SK-N-SH (cell line): Measurements from ENCODE around the gene STARD10. TPM values are rescaled to one million over a fixed set of nuclear protein-coding genes. Genes with fewer than 3 reads are reported as not detected.

Experiments
- CTCF ChIA-PET: fragments of 300-600, 350-600 bp; formaldehyde crosslinking; extraction: SDS; loops from one replicate; lab custom pipeline; 2021; lab: Yijun Ruan, JAX
- POLR2A ChIA-PET: fragments of 350-600 bp; sonication (Branson Sonifier 250); formaldehyde crosslinking; extraction: SDS; loops from one replicate; lab custom pipeline; 2020; ENCODE audit warnings: antibody characterized with exemption, inconsistent platforms; lab: Yijun Ruan, JAX
- DNase-seq: peaks from one replicate; pipeline ENCODE4 v3.0.0; 2012
- H2AFZ ChIP-seq: fragments of 200-600 bp; sonication (generic); 2 replicates; pipeline ENCODE4 v1.8.1; 2016; ENCODE audit warnings: antibody characterized with exemption, mild to moderate bottlenecking, low read depth
- H3F3A ChIP-seq: fragments of 200-600 bp; sonication (generic); replicated peaks from 2 replicates; pipeline ENCODE3; 2016; ENCODE audit warnings: antibody characterized with exemption, mild to moderate bottlenecking; ENCODE audit not compliant: insufficient read depth
- H3K27ac ChIP-seq, 2 experiments: fragments of 200-500 bp in 1 of 2; fragments of 200-600 bp in 1 of 2; sonication (Bioruptor generic) in 1 of 2; sonication (generic), shearing (Covaris generic) in 1 of 2; 2 replicates each; pipeline versions ENCODE4 v1.5.1 to v1.6.1; 2014 to 2016; ENCODE audit warnings: low read depth in 2 of 2, inconsistent platforms in 1 of 2, low read length in 1 of 2, mild to moderate bottlenecking in 1 of 2, mixed read lengths in 1 of 2
- H3K27me3 ChIP-seq: fragments of 200-600 bp; sonication (generic), shearing (Covaris generic); 2 replicates; pipeline ENCODE4 v1.6.1; 2016; ENCODE audit warnings: mixed run types; ENCODE audit not compliant: insufficient read depth
- H3K36me3 ChIP-seq, 2 experiments: fragments of 200-500 bp in 1 of 2; fragments of 200-600 bp in 1 of 2; sonication (Bioruptor generic) in 1 of 2; sonication (generic) in 1 of 2; replicated peaks in 1 of 2; 2 replicates each; pipeline versions ENCODE3 to v1.5.1; 2014 to 2016; ENCODE audit warnings: low read length in 1 of 2, mild to moderate bottlenecking in 1 of 2; ENCODE audit not compliant: insufficient read depth in 2 of 2, control insufficient read depth in 1 of 2
- H3K4me1 ChIP-seq, 2 experiments: fragments of 200-500 bp in 1 of 2; fragments of 200-600 bp in 1 of 2; sonication (Bioruptor generic) in 1 of 2; sonication (generic), shearing (Covaris generic) in 1 of 2; 2 replicates each; pipeline versions ENCODE4 v1.5.1 to v1.6.1; 2014 to 2016; ENCODE audit warnings: low read depth in 1 of 2, low read length in 1 of 2, mixed run types in 1 of 2; ENCODE audit not compliant: insufficient read depth in 2 of 2, control insufficient read depth in 1 of 2
- H3K4me2 ChIP-seq: fragments of 200-600 bp; sonication (generic), shearing (Covaris generic); 2 replicates; pipeline ENCODE4 v1.6.1; 2017; ENCODE audit warnings: mixed run types
- H3K4me3 ChIP-seq, 2 experiments: fragments of 200-500 bp in 1 of 2; fragments of 200-600 bp in 1 of 2; sonication (Bioruptor generic) in 1 of 2; sonication (generic), shearing (Covaris generic) in 1 of 2; 2 replicates each; pipeline versions ENCODE4 v1.5.1 to v1.8.1; 2014 to 2016; ENCODE audit warnings: low read depth in 2 of 2, inconsistent platforms in 1 of 2, low read length in 1 of 2, mild to moderate bottlenecking in 1 of 2, mixed read lengths in 1 of 2, moderate library complexity in 1 of 2
- H3K79me2 ChIP-seq: fragments of 200-600 bp; sonication (generic); 2 replicates; pipeline ENCODE4 v1.8.1; 2017; ENCODE audit warnings: mild to moderate bottlenecking; ENCODE audit not compliant: insufficient read depth
- H3K9ac ChIP-seq: fragments of 200-600 bp; sonication (generic); 2 replicates; pipeline ENCODE4 v1.6.1; 2017; ENCODE audit warnings: mixed run types
- H3K9me2 ChIP-seq: fragments of 200-600 bp; sonication (generic); 2 replicates; pipeline ENCODE4 v1.6.1; 2017; ENCODE audit warnings: mixed run types
- H3K9me3 ChIP-seq: fragments of 200-600 bp; sonication (generic); 2 replicates; pipeline ENCODE4 v1.6.1; 2017; ENCODE audit warnings: mixed run types, mild to moderate bottlenecking, moderate library complexity
- H4K20me1 ChIP-seq: fragments of 200-600 bp; sonication (generic); 2 replicates; pipeline ENCODE4 v1.6.1; 2017; ENCODE audit warnings: mild to moderate bottlenecking, mixed run types; ENCODE audit not compliant: insufficient read depth
- CHD2 ChIP-seq: fragments of 150-350 bp; IDR thresholded peaks from 2 replicates; pipeline ENCODE4 v1.6.1; 2018; ENCODE audit warnings: low read length; ENCODE audit not compliant: partially characterized antibody
- ELF1 ChIP-seq: IDR thresholded peaks from 2 replicates; pipeline ENCODE4 v1.4.0; 2012
- EP300 ChIP-seq, 2 experiments: IDR thresholded peaks; 2 replicates each; pipeline versions ENCODE4 v1.4.0 to v1.6.1; 2012; ENCODE audit warnings: borderline replicate concordance in 1 of 2, low read depth in 1 of 2, low read length in 1 of 2
- FOSL2 ChIP-seq: IDR thresholded peaks from 2 replicates; pipeline ENCODE4 v1.4.0; 2012; ENCODE audit warnings: low read depth, mild to moderate bottlenecking, moderate library complexity, borderline replicate concordance
- GABPA ChIP-seq: IDR thresholded peaks from 2 replicates; pipeline ENCODE4 v1.4.0; 2012; ENCODE audit warnings: low read depth, mild to moderate bottlenecking
- GATA2 ChIP-seq: sonication (generic); formaldehyde crosslinking; IDR thresholded peaks from 2 replicates; pipeline ENCODE4 v1.5.0; 2020; ENCODE audit warnings: mild to moderate bottlenecking, missing genetic modification reagents
- MXI1 ChIP-seq: IDR thresholded peaks from 2 replicates; pipeline ENCODE4 v1.6.1; 2012; ENCODE audit warnings: mild to moderate bottlenecking, low read depth, low read length, improper control_type of control experiment
- NFIC ChIP-seq: IDR thresholded peaks from 2 replicates; pipeline ENCODE4 v1.4.0; 2012; ENCODE audit warnings: borderline replicate concordance
- NRF1 ChIP-seq: IDR thresholded peaks from 2 replicates; pipeline ENCODE4 v1.6.1; 2012; ENCODE audit warnings: low read depth, mild to moderate bottlenecking, low read length
- POLR2AphosphoS5 ChIP-seq: IDR thresholded peaks from 2 replicates; pipeline ENCODE4 v1.6.1; 2012; ENCODE audit warnings: low read depth, low read length
- RAD21 ChIP-seq: IDR thresholded peaks from 2 replicates; pipeline ENCODE4 v1.6.1; 2012; ENCODE audit warnings: mild to moderate bottlenecking, low read length
- RFX5 ChIP-seq: IDR thresholded peaks from 2 replicates; pipeline ENCODE4 v1.6.1; 2012; ENCODE audit warnings: mild to moderate bottlenecking, improper control_type of control experiment, low read length
- RXRA ChIP-seq: IDR thresholded peaks from 2 replicates; pipeline ENCODE4 v1.4.0; 2012; ENCODE audit warnings: low read depth, mild to moderate bottlenecking, borderline replicate concordance
- SIN3A ChIP-seq: IDR thresholded peaks from 2 replicates; pipeline ENCODE4 v1.6.1; 2012; ENCODE audit warnings: low read depth, mild to moderate bottlenecking, low read length, moderate library complexity, borderline replicate concordance
- SMC3 ChIP-seq: IDR thresholded peaks from 2 replicates; pipeline ENCODE4 v1.6.1; 2012; ENCODE audit warnings: low read depth, low read length, improper control_type of control experiment
- TCF12 ChIP-seq: IDR thresholded peaks from 2 replicates; pipeline ENCODE4 v1.4.0; 2012
- WGBS: methylation state at CpG from one replicate; pipeline ENCODE4 v1.1.6; 2017; ENCODE audit warnings: low lambda C conversion rate; 5-methylcytosine and 5-hydroxymethylcytosine counted together
- polyA plus RNA-seq, 3 experiments: library from polyadenylated mRNA; depleted of rRNA; stranded (reverse); fragments of >200 nt; gene quantifications; 2 replicates each; pipeline ENCODE4 v1.2.3, GENCODE V29; 2012
- TF ChIP-seq, protein P1 (sequence below): IDR thresholded peaks from 2 replicates; pipeline ENCODE4; 2012
- TF ChIP-seq, protein P2 (sequence below): IDR thresholded peaks from 2 replicates; pipeline ENCODE4 v1.4.0; 2012; ENCODE audit warnings: low read depth
- TF ChIP-seq, protein P3 (sequence below): fragments of 200-600 bp; sonication (generic); IDR thresholded peaks from 2 replicates; pipeline ENCODE4 v1.6.1; 2017; ENCODE audit warnings: antibody characterized with exemption, mild to moderate bottlenecking, moderate library complexity
- TF ChIP-seq, protein P4 (sequence below): IDR thresholded peaks from 2 replicates; pipeline ENCODE4 v1.4.0; 2012; ENCODE audit warnings: low read depth, borderline replicate concordance
- TF ChIP-seq, protein P5 (sequence below): IDR thresholded peaks from 2 replicates; pipeline ENCODE4 v1.6.1; 2012; ENCODE audit warnings: mild to moderate bottlenecking, low read depth, low read length, moderate library complexity
- TF ChIP-seq, protein P6 (sequence below): IDR thresholded peaks from 2 replicates; pipeline ENCODE4 v1.4.0; 2012; ENCODE audit warnings: low read depth, borderline replicate concordance

STARD10 gene
- polyA plus RNA-seq, 1 of the 3 experiments (the other 2 are of a cell fraction): 47.7 TPM

DNA sequence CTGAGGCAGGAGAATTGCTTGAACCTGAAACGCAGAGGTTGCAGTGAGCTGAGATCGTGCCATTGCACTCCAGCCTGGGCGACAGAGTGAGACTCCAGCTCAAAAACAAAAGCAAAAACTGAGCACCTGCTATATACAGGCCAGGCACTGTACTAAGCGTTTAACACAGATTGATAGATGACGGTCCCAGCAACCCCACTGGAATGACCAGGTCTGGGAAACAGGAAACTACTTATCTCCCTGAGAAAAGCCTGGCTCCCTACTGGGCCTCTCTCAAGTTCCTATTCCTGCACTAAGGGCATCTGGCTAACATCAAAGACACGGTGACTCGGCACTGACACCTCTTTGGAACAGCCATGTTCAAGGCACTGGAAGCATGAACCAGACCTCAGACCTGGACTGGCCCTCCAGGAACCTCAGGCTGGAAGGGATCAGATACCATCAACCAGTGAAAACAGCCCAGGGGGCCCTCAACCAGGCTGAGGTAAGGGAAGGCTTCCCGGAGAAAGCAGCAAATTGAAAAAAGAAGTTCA, 58.3 kb downstream of the STARD10 start:
- Histone ChIP-seq H3K27ac (peak overlapping the region; percentile 53 to 64), H3K4me2 (0 out of 2 replicates have a peak overlapping the region, but pooled peaks have one; percentile 50), H2AFZ (no peak overlapping the region), H3K79me2 (peaks cover 20% of the 10 kb centered on the region; the same call in 1 of the 2 replicates), H3K9me3 (no peaks in the 10 kb centered on the region), H3K9me2 (no peaks in the 10 kb centered on the region), H3K4me1 (peaks cover 21 to 36% of the 10 kb centered on the region in 2 experiments; a peak in 3 of 4 replicates), H3F3A (peaks cover 15% of the 10 kb centered on the region), H4K20me1 (0 out of 2 replicates have a peak, but pooled peaks cover 4% of the 10 kb centered on the region), H3K4me3 (no peak overlapping the region), H3K9ac (no peak overlapping the region; the same call in 1 of the 2 replicates), H3K27me3 (no peaks in the 10 kb centered on the region), H3K36me3 (no peaks in the 10 kb centered on the region)
- ChIA-PET POLR2A (no interaction called here), CTCF (interaction anchor here (0.7 to 18.2 kb wide), 6 partner anchors 10 to 58 kb away, joined by 3 to 198 read pairs (median 4); partner anchors contain the start of gene STARD10)
- DNase-seq: peak; percentile 89
- WGBS: 53% methylated on average over 8 of the region's 8 CpGs
- no peak for TF ChIP-seq GABPA
- TF ChIP-seq, protein P1, sequence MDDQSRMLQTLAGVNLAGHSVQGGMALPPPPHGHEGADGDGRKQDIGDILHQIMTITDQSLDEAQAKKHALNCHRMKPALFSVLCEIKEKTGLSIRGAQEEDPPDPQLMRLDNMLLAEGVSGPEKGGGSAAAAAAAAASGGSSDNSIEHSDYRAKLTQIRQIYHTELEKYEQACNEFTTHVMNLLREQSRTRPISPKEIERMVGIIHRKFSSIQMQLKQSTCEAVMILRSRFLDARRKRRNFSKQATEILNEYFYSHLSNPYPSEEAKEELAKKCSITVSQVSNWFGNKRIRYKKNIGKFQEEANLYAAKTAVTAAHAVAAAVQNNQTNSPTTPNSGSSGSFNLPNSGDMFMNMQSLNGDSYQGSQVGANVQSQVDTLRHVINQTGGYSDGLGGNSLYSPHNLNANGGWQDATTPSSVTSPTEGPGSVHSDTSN: peak; percentile 93
- TF ChIP-seq ELF1: no peak
- TF ChIP-seq, protein P2, sequence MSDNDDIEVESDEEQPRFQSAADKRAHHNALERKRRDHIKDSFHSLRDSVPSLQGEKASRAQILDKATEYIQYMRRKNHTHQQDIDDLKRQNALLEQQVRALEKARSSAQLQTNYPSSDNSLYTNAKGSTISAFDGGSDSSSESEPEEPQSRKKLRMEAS: peak; percentile 64
- TF ChIP-seq, protein P3, sequence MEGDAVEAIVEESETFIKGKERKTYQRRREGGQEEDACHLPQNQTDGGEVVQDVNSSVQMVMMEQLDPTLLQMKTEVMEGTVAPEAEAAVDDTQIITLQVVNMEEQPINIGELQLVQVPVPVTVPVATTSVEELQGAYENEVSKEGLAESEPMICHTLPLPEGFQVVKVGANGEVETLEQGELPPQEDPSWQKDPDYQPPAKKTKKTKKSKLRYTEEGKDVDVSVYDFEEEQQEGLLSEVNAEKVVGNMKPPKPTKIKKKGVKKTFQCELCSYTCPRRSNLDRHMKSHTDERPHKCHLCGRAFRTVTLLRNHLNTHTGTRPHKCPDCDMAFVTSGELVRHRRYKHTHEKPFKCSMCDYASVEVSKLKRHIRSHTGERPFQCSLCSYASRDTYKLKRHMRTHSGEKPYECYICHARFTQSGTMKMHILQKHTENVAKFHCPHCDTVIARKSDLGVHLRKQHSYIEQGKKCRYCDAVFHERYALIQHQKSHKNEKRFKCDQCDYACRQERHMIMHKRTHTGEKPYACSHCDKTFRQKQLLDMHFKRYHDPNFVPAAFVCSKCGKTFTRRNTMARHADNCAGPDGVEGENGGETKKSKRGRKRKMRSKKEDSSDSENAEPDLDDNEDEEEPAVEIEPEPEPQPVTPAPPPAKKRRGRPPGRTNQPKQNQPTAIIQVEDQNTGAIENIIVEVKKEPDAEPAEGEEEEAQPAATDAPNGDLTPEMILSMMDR: no peak
- TF ChIP-seq, protein P4, sequence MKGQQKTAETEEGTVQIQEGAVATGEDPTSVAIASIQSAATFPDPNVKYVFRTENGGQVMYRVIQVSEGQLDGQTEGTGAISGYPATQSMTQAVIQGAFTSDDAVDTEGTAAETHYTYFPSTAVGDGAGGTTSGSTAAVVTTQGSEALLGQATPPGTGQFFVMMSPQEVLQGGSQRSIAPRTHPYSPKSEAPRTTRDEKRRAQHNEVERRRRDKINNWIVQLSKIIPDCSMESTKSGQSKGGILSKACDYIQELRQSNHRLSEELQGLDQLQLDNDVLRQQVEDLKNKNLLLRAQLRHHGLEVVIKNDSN: no peak
- TF ChIP-seq NRF1: no peak
- peak; percentile 21; the same call in 1 of the 2 replicates for TF ChIP-seq SIN3A
- peak; percentile 96 for TF ChIP-seq GATA2
- peak; percentile 75; the same call in 1 of the 2 replicates for TF ChIP-seq MXI1
- TF ChIP-seq RFX5: no peak; the same call in 1 of the 2 replicates
- TF ChIP-seq, protein P5, sequence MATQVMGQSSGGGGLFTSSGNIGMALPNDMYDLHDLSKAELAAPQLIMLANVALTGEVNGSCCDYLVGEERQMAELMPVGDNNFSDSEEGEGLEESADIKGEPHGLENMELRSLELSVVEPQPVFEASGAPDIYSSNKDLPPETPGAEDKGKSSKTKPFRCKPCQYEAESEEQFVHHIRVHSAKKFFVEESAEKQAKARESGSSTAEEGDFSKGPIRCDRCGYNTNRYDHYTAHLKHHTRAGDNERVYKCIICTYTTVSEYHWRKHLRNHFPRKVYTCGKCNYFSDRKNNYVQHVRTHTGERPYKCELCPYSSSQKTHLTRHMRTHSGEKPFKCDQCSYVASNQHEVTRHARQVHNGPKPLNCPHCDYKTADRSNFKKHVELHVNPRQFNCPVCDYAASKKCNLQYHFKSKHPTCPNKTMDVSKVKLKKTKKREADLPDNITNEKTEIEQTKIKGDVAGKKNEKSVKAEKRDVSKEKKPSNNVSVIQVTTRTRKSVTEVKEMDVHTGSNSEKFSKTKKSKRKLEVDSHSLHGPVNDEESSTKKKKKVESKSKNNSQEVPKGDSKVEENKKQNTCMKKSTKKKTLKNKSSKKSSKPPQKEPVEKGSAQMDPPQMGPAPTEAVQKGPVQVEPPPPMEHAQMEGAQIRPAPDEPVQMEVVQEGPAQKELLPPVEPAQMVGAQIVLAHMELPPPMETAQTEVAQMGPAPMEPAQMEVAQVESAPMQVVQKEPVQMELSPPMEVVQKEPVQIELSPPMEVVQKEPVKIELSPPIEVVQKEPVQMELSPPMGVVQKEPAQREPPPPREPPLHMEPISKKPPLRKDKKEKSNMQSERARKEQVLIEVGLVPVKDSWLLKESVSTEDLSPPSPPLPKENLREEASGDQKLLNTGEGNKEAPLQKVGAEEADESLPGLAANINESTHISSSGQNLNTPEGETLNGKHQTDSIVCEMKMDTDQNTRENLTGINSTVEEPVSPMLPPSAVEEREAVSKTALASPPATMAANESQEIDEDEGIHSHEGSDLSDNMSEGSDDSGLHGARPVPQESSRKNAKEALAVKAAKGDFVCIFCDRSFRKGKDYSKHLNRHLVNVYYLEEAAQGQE: no peak
- TF ChIP-seq TCF12: peak; percentile 98
- TF ChIP-seq, protein P6, sequence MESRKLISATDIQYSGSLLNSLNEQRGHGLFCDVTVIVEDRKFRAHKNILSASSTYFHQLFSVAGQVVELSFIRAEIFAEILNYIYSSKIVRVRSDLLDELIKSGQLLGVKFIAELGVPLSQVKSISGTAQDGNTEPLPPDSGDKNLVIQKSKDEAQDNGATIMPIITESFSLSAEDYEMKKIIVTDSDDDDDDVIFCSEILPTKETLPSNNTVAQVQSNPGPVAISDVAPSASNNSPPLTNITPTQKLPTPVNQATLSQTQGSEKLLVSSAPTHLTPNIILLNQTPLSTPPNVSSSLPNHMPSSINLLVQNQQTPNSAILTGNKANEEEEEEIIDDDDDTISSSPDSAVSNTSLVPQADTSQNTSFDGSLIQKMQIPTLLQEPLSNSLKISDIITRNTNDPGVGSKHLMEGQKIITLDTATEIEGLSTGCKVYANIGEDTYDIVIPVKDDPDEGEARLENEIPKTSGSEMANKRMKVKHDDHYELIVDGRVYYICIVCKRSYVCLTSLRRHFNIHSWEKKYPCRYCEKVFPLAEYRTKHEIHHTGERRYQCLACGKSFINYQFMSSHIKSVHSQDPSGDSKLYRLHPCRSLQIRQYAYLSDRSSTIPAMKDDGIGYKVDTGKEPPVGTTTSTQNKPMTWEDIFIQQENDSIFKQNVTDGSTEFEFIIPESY: no peak
- peak; percentile 21; the same call in 1 of the 2 replicates for TF ChIP-seq SMC3
- no peak for TF ChIP-seq RXRA
- peak; percentile 48 to 95; a peak in 2 of 4 replicates for TF ChIP-seq EP300 (IDR thresholded peaks at IDR 0.05; ENCODE audit: borderline replicate concordance in 1 of 2, low read depth in 1 of 2, low read length in 1 of 2)
- peak; percentile 29; the same call in 1 of the 2 replicates for TF ChIP-seq FOSL2
- TF ChIP-seq POLR2AphosphoS5: peak; percentile 78
- peak; percentile 18; the same call in 1 of the 2 replicates for TF ChIP-seq RAD21
- TF ChIP-seq NFIC: peak; percentile 37; the same call in 1 of the 2 replicates
- peak; percentile 86 for TF ChIP-seq CHD2
